ENCODE measurements around the gene STAT3. TPM values are rescaled to one million over a fixed set of nuclear protein-coding genes. Genes with fewer than 3 reads are reported as not detected.

STAT3 gene
- 100 to 1,000 TPM; 148 to 155 TPM for total RNA-seq
- polyA plus RNA-seq = 166 TPM

DNA sequence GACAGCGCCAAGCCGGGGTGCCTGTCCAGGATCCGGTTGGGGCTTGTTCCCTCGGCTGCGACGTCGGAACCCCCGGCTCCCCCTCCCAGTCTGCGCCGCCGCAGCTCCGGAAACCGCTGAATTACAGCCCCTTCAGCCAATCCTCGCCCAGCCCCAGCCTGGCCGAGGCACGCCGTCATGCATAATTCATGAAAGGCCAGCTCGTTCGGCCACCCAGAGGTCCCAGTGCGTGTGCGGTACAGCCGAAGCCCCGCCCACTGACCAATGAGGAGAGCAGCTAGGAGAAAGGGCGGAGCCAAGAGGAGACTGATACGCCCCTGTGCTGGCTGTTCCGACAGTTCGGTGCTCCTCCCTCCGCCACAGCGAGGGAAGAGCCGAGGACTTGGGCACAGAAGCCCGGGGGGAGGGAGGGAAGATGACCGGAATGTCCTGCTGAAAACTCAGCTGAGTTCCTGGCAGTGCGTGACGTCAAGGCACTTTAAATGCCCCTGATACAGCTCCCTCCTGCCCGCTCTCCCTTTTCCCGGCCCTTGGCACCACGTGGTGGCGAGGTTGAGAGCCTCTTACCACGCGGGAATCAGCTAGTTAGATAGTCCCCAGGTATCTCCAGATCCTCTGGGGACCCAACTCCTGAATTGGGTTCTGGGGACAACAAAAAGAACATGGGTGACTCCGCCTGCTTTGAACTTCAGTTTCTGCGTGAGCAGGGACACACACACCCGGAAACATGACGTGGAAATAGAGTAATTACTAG lies at the start of gene STAT3:
Gene STAT3, minus strand, starts transcription at position 62 of the 754 bp plus-strand sequence. CDS start 39,926 bp downstream, outside the sequence.
- peaks cover 31 to 59% (median 40%) of the 10 kb centered on the region in 3 donors for H3K4me1 Mint-ChIP-seq

DNA sequence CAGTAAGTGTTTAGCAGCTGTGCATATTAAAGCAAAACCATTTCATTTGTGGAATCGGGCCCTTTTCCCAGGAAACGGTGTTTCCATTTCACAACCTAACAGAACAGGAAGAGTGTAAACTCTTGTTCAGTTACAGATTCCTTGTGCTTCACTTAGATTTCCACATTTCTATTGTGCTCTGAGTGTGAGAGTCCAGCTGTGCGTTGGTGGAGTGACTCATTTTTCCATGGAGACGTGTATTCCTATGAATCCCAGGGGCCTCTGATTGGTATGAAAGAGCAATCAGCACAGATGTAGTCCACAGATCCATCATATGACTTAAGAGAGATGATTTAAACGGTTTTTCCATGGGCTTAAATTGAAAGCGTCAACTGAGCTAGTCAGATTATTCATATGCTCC lies 48.1 kb upstream of the STAT3 start:
- Histone ChIP-seq H3K27ac (ENCODE audit: low read depth, low read length) (no peak overlapping the region), H3K9me3 (ENCODE audit: low read length) (no peaks in the 10 kb centered on the region), H3K27me3 (ENCODE audit: insufficient read depth, low read length, poor library complexity, severe bottlenecking) (no peaks in the 10 kb centered on the region), H3K4me1 (ENCODE audit: insufficient read depth, low read length) (no peaks in the 10 kb centered on the region), H3K4me3 (ENCODE audit: low read length) (no peak overlapping the region), H3K36me3 (ENCODE audit: insufficient read depth, low read length) (no peaks in the 10 kb centered on the region)
- POLR2A ChIA-PET = no interaction called here
- CTCF ChIA-PET = interaction anchor here (1.1 kb wide), 1 partner anchor 81 kb away, joined by 3 read pairs; no protein-coding TSS in a partner anchor
- peaks cover 6 to 22% of the 10 kb centered on the region in 2 donors for H3K27me3 Mint-ChIP-seq
- DNase-seq = no peak
- H3K4me1 Mint-ChIP-seq = peaks cover 1 to 2% (median 1%) of the 10 kb centered on the region in 3 donors
- H3K27ac Mint-ChIP-seq = no peak overlapping the region
- H3K36me3 Mint-ChIP-seq = peaks cover 0 to 3% (median 0%) of the 10 kb centered on the region in 3 donors
- no peak overlapping the region for H3K4me3 Mint-ChIP-seq
- no peaks in the 10 kb centered on the region for H3K9me3 Mint-ChIP-seq

More for the DNA sequence above, at the start of gene STAT3:
- peak; percentile 100 for DNase-seq
- peaks cover 33% of the 10 kb centered on the region for H3K4me1 ChIP-seq (ENCODE audit: insufficient read depth, low read length)
- H3K27me3 ChIP-seq (ENCODE audit: insufficient read depth, low read length, poor library complexity, severe bottlenecking) = no peaks in the 10 kb centered on the region
- H3K27ac ChIP-seq (ENCODE audit: low read depth, low read length) = peak within 1 kb of the TSS; percentile 100
- Mint-ChIP-seq H3K27me3 (no peaks in the 10 kb centered on the region), H3K36me3 (peaks cover 0 to 22% (median 3%) of the 10 kb centered on the region in 3 donors), H3K27ac (peak within 1 kb of the TSS; percentile 99 to 100 (median 100)), H3K9me3 (no peaks in the 10 kb centered on the region), H3K4me3 (peak within 1 kb of the TSS; percentile 88 to 99 (median 94))
- peak within 1 kb of the TSS; percentile 94 for H3K4me3 ChIP-seq (ENCODE audit: low read length)
- H3K9me3 ChIP-seq (ENCODE audit: low read length) = no peaks in the 10 kb centered on the region
- ChIA-PET POLR2A (interaction anchor here (0.5 to 2.0 kb wide), 33 partner anchors 9 to 999 kb away, joined by 3 to 13 read pairs (median 4); partner anchors contain the start of genes CNP, DNAJC7, GHDC and STAT5A), CTCF (interaction anchor here (0.7 to 2.3 kb wide), 13 partner anchors 11 to 217 kb away, joined by 3 to 29 read pairs (median 4); no protein-coding TSS in a partner anchor)
- H3K36me3 ChIP-seq (ENCODE audit: insufficient read depth, low read length) = no peaks in the 10 kb centered on the region

DNA sequence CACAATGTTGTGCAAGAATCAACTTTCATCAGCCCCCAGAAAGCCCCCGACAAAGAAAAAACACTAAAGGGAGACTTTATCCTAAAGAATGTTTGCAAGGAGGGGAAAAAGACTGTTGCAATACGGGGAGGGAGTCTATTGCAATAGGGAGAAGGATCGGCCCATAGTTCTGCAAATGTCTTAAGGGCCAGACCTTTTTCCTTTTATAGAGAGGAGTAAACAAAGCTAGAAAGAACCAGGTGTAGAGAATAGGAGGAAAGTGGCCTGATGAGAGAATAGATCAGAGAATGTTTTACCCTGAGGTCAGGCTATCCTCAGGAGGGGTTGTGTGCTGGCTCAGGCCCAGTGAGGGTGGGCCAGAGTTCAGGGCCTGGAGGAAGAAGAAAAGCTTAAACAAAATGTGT lies 43.5 kb upstream of the STAT3 start:
- no peaks in the 10 kb centered on the region for H3K9me3 Mint-ChIP-seq
- H3K4me1 Mint-ChIP-seq = no peaks in the 10 kb centered on the region
- POLR2A ChIA-PET = no interaction called here
- H3K9me3 ChIP-seq (ENCODE audit: low read length) = no peaks in the 10 kb centered on the region
- CTCF ChIA-PET = interaction anchor here (1.3 to 2.0 kb wide), 2 partner anchors 86 to 96 kb away, joined by 7 to 9 read pairs; no protein-coding TSS in a partner anchor
- no peak overlapping the region for H3K27ac ChIP-seq (ENCODE audit: low read depth, low read length)
- peaks cover 3% of the 10 kb centered on the region for H3K4me1 ChIP-seq (ENCODE audit: insufficient read depth, low read length)
- DNase-seq = no peak
- no peak overlapping the region for H3K4me3 ChIP-seq (ENCODE audit: low read length)
- H3K27me3 ChIP-seq (ENCODE audit: insufficient read depth, low read length, poor library complexity, severe bottlenecking) = no peaks in the 10 kb centered on the region
- H3K36me3 Mint-ChIP-seq = peaks cover 0 to 3% (median 0%) of the 10 kb centered on the region in 3 donors
- H3K27me3 Mint-ChIP-seq = peaks cover 5 to 36% of the 10 kb centered on the region in 2 donors
- H3K4me3 Mint-ChIP-seq = no peak overlapping the region
- no peak overlapping the region for H3K27ac Mint-ChIP-seq
- no peaks in the 10 kb centered on the region for H3K36me3 ChIP-seq (ENCODE audit: insufficient read depth, low read length)

DNA sequence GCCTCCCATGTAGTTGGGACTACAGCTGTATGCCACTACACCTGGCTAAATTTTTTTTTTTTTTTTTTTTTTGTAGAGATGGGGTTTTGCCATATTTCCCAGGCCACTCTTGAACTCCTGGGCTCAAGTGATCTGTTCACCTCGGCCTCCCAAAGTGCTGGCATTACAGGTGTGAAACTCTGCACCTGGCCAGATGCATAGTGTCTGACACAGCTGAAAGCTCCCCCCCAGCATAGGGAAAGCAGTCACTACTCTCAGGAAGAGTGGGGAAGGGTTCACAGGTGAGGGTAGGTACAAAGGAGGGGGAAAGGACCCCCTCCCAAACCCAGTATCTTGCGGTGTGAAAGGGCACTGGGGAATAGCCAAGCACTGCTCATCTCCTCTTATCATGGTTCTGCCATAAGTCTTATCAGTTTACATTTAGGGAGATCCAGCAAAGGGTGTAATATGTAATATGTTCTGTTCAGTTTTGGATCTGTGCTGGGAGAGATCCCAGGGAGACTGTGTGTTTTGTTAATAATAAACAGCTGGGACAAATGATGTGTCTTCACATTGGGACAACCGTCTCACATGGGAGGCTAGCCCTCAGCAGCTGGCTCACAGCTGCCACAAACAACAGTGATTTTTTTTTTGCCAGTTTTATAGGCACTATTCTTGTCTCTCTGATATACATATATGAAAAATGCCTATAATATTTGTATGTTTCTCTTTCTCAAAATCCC lies 41.6 kb upstream of the STAT3 start:
- ChIA-PET CTCF (interaction anchor here (0.8 to 2.1 kb wide), 6 partner anchors 8 to 318 kb away, joined by 3 to 9 read pairs (median 5); partner anchors contain the start of gene DHX58), POLR2A (no interaction called here)
- H3K36me3 ChIP-seq (ENCODE audit: insufficient read depth, low read length) = no peaks in the 10 kb centered on the region
- no peaks in the 10 kb centered on the region for H3K27me3 ChIP-seq (ENCODE audit: insufficient read depth, low read length, poor library complexity, severe bottlenecking)
- no peak for DNase-seq
- no peaks in the 10 kb centered on the region for H3K4me1 Mint-ChIP-seq
- H3K27ac Mint-ChIP-seq = no peak overlapping the region
- H3K36me3 Mint-ChIP-seq = peaks cover 0 to 3% (median 0%) of the 10 kb centered on the region in 3 donors
- no peak overlapping the region for H3K27ac ChIP-seq (ENCODE audit: low read depth, low read length)
- H3K4me3 ChIP-seq (ENCODE audit: low read length) = no peak overlapping the region
- H3K27me3 Mint-ChIP-seq = peaks cover 8 to 32% of the 10 kb centered on the region in 2 donors
- H3K9me3 Mint-ChIP-seq = no peaks in the 10 kb centered on the region
- H3K4me3 Mint-ChIP-seq = no peak overlapping the region
- H3K9me3 ChIP-seq (ENCODE audit: low read length) = no peaks in the 10 kb centered on the region
- H3K4me1 ChIP-seq (ENCODE audit: insufficient read depth, low read length) = peaks cover 3% of the 10 kb centered on the region

DNA sequence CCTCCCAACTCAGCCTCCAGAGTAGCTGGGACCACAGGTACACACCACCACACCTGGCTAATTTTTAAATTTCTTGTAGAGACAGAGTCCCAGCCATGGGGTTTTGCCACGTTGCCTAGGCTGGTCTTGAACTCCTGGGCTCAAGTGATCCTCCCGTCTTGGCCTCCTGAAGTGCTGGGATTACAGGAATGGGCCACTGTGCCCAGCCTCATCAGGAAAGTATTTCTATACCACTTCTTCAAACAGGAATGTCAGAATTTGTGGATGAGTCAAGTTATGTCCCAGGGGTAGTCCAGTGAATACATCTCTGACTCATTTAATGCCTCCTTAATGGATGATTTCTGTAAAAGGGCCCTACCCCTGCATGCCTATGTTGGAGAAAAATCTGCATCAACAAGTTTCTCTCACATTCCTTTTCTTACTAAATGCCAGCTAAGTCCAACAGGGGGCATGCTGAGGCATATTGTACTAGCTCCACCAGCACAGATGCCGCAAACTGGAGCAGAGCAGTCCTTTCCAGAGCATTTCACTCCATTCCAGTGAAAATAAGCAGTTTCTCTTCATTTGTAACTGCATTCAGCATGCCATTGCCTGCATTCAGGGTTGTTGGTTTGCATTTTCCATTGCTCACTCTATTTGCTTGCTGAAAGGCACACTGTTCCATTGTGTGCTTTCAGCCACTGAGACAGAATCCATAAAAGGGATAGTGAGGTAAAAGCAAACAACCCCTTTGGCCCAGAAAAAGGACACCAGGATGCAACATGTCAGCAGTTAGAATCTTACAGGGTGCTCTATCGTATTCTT lies 40.1 kb upstream of the STAT3 start:
- POLR2A ChIA-PET = no interaction called here
- H3K9me3 Mint-ChIP-seq = no peaks in the 10 kb centered on the region
- peaks cover 13 to 32% of the 10 kb centered on the region in 2 donors for H3K27me3 Mint-ChIP-seq
- CTCF ChIA-PET = interaction anchor here (0.7 to 2.1 kb wide), 11 partner anchors 9 to 316 kb away, joined by 3 to 9 read pairs (median 4); partner anchors contain the start of gene DHX58
- Histone ChIP-seq H3K27ac (ENCODE audit: low read depth, low read length) (no peak overlapping the region), H3K36me3 (ENCODE audit: insufficient read depth, low read length) (no peaks in the 10 kb centered on the region), H3K4me3 (ENCODE audit: low read length) (no peak overlapping the region), H3K9me3 (ENCODE audit: low read length) (no peaks in the 10 kb centered on the region), H3K27me3 (ENCODE audit: insufficient read depth, low read length, poor library complexity, severe bottlenecking) (peaks cover 5% of the 10 kb centered on the region), H3K4me1 (ENCODE audit: insufficient read depth, low read length) (peaks cover 4% of the 10 kb centered on the region)
- H3K27ac Mint-ChIP-seq = no peak overlapping the region
- H3K4me1 Mint-ChIP-seq = peaks cover 0 to 2% (median under 1%) of the 10 kb centered on the region in 3 donors
- DNase-seq = peak; percentile 18 to 58 (median 42)
- H3K36me3 Mint-ChIP-seq = peaks cover 0 to 3% (median 0%) of the 10 kb centered on the region in 3 donors
- no peak overlapping the region for H3K4me3 Mint-ChIP-seq

DNA sequence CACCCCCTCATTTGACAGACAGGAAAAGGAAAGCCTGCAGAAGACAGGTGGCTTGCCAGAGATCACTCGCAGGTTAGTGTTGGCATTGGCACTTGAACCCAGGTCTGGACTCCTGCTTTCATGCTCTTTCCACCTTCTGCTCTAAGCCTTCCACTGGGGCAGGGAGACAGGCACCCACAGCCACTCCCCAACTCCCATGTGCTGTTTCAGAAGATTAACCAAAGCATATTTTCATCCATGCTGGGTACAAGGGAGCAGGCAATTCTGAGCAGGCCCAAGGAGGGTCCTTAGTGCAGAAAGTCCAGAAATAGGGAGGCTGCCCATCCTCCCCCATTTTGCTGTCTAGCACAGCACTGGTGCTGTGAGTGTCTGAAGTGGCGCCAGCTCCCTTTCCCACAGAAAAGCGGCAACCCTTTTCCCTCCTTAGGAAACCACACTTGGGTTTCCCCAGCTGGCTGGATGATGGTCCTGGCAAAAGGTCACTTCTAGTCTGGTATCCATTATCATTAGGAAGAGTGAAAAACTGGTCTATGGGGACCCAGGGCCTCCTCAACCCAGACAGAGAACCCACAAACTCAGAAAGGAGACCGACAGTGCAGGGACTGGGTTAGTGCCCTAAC lies 36.9 kb upstream of the STAT3 start:
- CTCF ChIA-PET = interaction anchor here (1.4 kb wide), 1 partner anchor 80 kb away, joined by 4 read pairs; no protein-coding TSS in a partner anchor

DNA sequence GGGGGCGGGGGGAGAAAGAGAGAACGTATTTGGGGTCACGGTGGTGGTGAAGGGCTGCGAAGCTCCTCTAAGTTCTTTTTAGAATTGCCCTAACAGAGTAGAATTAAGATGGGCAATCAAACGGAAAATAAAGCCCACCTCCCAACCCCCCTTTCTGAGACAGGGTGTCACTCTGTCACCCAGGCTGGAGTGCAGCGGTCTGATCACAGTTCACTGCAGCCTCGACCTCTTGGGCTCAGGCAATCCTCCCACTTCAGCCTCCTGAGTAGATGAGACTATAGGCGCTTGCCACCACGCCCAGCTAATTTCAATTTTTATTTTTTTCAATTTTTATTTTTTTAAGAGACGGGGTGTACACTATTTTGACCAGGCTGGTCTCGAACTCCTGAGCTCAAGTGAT lies 35.5 kb upstream of the STAT3 start:
- no peaks in the 10 kb centered on the region for H3K36me3 Mint-ChIP-seq
- no peak for DNase-seq
- Histone ChIP-seq H3K27me3 (ENCODE audit: insufficient read depth, low read length, poor library complexity, severe bottlenecking) (peaks cover 13% of the 10 kb centered on the region), H3K27ac (ENCODE audit: low read depth, low read length) (no peak overlapping the region), H3K4me3 (ENCODE audit: low read length) (no peak overlapping the region), H3K4me1 (ENCODE audit: insufficient read depth, low read length) (peaks cover 11% of the 10 kb centered on the region), H3K36me3 (ENCODE audit: insufficient read depth, low read length) (no peaks in the 10 kb centered on the region), H3K9me3 (ENCODE audit: low read length) (no peaks in the 10 kb centered on the region)
- H3K9me3 Mint-ChIP-seq = no peaks in the 10 kb centered on the region
- CTCF ChIA-PET = interaction anchor here (1.5 to 1.9 kb wide), 4 partner anchors 94 to 106 kb away, joined by 4 to 8 read pairs (median 6); no protein-coding TSS in a partner anchor
- H3K4me1 Mint-ChIP-seq = peaks cover 5 to 20% (median 9%) of the 10 kb centered on the region in 3 donors
- H3K4me3 Mint-ChIP-seq = peak overlapping the region in 4 of 7 donors; percentile 33 to 81 (median 50)
- H3K27ac Mint-ChIP-seq = no peak overlapping the region
- peaks cover 25 to 40% of the 10 kb centered on the region in 2 donors for H3K27me3 Mint-ChIP-seq
- POLR2A ChIA-PET = no interaction called here

More for the DNA sequence above, 36.9 kb upstream of the STAT3 start:
- H3K36me3 Mint-ChIP-seq = no peaks in the 10 kb centered on the region
- H3K27me3 ChIP-seq (ENCODE audit: insufficient read depth, low read length, poor library complexity, severe bottlenecking) = peaks cover 13% of the 10 kb centered on the region
- H3K27ac Mint-ChIP-seq = no peak overlapping the region
- no peaks in the 10 kb centered on the region for H3K36me3 ChIP-seq (ENCODE audit: insufficient read depth, low read length)
- H3K4me3 ChIP-seq (ENCODE audit: low read length) = no peak overlapping the region
- no peak overlapping the region for H3K27ac ChIP-seq (ENCODE audit: low read depth, low read length)
- peaks cover 26 to 44% of the 10 kb centered on the region in 2 donors for H3K27me3 Mint-ChIP-seq
- H3K4me1 ChIP-seq (ENCODE audit: insufficient read depth, low read length) = peaks cover 11% of the 10 kb centered on the region
- H3K9me3 Mint-ChIP-seq = no peaks in the 10 kb centered on the region
- peak overlapping the region in 1 of 7 donors; percentile 13 for H3K4me3 Mint-ChIP-seq
- no peaks in the 10 kb centered on the region for H3K9me3 ChIP-seq (ENCODE audit: low read length)
- POLR2A ChIA-PET = no interaction called here
- no peak for DNase-seq
- peaks cover 5 to 20% (median 9%) of the 10 kb centered on the region in 3 donors for H3K4me1 Mint-ChIP-seq
